Astrocyte of the cerebellum (primary cell): ENCODE results near the gene JOSD1.

ENCODE experiments used
- DNase-seq: peaks from one replicate; pipeline ENCODE4 v3.0.0-alpha.2; 2011; ENCODE audit warnings: low read depth
- H3K4me3 ChIP-seq: 2 replicates; pipeline ENCODE4 v1.5.1; 2011; ENCODE audit warnings: mild to moderate bottlenecking, low read depth, low read length, moderate library complexity
- in situ Hi-C: cut with HindIII; loops from 2 replicates; pipeline ENCODE4 v1.10.0; 2017; ENCODE audit warnings: low sequenced_read_pairs
- TF ChIP-seq, protein P1 (sequence below): IDR thresholded peaks from 2 replicates; pipeline ENCODE4 v1.5.1; 2012; ENCODE audit warnings: low read length, low read depth, moderate library complexity, mild to moderate bottlenecking; ENCODE audit errors: missing control alignments

Gene JOSD1

DNA sequence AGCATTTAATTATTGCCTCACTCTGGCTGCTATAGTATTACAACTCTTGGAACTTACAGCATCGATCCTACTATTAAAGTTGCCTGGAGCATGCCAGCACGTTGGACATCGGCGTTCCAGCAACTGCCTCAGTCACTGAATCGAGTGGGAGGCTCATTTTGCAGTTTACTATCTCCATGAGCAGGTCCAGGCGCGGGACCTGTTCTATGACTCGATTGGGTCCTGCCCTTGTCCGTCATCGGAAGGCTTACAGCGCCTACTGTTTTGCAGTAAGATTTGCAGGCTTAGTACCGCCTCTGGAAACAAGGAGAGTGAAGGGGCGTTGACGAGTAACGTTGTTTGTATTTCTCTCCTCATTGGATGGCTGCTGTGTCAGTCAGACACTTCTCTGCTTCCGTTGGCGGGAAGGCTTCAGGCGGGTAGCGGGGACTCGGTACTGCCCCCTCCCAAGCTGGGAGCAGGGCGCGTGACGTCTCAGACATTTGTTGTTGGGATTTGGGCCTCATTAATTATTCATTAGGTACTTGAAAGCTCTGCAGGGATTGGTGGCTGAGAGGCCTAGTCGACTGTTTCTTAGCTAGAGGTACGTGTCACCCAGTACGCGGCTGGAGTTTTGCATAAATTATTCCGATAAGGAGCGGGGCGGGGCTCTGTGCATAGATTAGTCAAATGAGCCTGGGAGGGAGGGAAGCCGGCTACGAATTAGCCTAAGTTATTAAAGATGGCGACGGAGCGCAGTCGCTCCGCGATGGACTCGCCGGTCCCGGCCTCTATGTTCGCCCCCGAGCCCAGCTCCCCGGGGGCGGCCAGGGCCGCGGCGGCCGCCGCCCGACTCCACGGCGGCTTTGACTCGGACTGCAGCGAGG, 4.7 kb upstream of the JOSD1 start, which contains the start of gene GTPBP1:
Gene GTPBP1, plus strand, starts transcription at position 710 of the 866 bp plus-strand sequence. Its CDS starts 12 bp downstream, at position 722.
- in situ Hi-C loops, result no loop called here
- H3K4me3 ChIP-seq, result peak within 1 kb of the TSS; percentile 93
- TF ChIP-seq, protein P1, sequence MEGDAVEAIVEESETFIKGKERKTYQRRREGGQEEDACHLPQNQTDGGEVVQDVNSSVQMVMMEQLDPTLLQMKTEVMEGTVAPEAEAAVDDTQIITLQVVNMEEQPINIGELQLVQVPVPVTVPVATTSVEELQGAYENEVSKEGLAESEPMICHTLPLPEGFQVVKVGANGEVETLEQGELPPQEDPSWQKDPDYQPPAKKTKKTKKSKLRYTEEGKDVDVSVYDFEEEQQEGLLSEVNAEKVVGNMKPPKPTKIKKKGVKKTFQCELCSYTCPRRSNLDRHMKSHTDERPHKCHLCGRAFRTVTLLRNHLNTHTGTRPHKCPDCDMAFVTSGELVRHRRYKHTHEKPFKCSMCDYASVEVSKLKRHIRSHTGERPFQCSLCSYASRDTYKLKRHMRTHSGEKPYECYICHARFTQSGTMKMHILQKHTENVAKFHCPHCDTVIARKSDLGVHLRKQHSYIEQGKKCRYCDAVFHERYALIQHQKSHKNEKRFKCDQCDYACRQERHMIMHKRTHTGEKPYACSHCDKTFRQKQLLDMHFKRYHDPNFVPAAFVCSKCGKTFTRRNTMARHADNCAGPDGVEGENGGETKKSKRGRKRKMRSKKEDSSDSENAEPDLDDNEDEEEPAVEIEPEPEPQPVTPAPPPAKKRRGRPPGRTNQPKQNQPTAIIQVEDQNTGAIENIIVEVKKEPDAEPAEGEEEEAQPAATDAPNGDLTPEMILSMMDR, result no peak
- peak; percentile 100 for DNase-seq

DNA sequence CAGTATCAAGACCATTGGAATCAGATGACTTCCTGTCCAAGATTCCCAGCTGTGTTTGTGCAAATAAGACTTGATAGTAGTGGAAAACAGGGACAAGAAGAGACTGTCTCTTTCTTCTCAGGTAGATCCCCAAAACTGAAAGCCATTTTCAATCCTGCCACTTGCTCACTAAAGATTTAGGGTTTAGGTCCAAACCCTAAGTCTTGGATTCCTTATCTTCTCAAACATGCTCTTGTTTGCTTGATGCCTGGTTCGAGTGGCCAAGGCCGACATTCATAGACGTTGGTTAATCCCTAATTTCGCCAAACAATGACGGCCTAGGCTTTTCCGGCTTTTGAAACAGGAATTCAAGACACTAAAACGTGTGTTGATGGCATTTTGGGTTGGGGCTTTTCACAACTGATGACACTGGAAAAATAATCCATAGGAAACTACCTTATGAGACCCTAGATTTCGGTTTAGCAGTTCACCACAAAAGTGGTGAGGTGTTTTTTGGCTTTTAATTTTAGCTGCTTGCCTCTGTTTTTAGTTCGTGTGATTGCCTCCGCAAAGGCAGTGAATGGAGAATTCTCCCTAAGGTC, 4.0 kb upstream of the JOSD1 start:
- peak overlapping the region; percentile 20 for H3K4me3 ChIP-seq
- TF ChIP-seq, protein P1, result no peak
- no peak for DNase-seq
- in situ Hi-C loops, result no loop called here

DNA sequence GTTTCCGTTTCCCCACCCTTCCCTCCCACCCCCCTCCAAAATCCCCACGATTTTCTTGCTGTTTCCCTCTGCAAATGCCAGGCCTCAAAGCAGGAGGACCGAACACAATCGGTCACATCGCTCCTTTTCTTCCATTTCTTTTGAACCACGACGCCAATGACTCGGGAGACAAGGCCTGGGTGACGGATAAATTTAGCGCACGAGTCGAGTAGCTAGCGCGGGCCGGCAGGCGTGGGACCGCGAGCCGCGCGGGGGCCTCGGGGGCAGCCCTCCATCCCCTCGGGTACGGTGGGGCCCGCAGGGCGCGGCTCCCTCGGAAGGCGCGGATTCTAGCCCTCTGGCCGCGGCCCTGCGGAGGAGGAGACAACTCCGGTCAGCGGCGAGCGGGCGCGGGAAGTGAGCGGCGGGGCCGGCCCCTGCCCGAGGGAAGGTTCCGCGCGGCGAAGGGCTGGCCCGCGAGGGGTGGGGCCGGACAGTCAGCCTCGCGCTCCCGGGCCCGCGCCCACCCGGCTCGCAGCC, 414 bp downstream of the JOSD1 start:
- TF ChIP-seq, protein P1, result no peak
- peak overlapping the region; percentile 85 for H3K4me3 ChIP-seq
- DNase-seq, result no peak
- in situ Hi-C loops, result no loop called here

DNA sequence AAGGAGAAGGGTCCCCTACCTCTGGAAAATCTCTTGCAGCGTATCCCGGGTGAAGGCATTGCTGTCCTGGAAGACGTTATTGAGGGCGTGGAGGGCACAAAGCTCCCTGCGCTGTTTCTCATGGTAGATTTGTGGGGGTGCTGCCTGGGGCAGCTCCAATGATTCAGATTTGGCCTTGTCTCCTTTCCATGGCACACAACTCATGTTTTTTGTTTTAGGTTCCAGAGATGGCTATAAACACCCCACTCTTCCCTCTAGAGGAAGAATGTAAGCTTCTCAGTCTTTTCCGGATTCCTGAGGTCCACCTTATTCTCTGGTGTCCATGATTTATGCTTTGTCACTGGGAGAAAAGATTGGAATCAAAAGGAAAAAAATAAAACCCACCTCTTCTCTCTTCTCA, 959 bp downstream of the JOSD1 start:
- H3K4me3 ChIP-seq, result peak overlapping the region; percentile 85
- no peak for DNase-seq
- in situ Hi-C loops, result no loop called here
- TF ChIP-seq, protein P1, result peak; percentile 6

DNA sequence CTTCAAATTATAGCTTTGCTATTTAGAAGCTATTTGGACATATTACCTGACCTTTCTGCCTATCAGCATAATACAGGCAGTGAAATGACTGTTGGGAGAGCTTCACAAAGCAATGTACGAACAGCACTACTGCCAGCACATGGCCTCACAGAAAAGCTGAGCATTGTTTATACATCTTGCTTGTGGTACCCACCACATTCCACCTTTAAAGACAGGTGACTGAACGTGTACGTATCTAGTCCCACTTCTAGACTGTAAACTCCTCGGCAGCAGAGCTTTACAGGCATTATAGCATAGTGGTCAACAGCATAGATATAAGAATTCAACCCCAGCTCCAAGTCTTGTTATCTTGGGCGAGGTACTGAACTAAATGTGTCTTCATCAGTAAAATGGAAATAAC, 1.6 kb downstream of the JOSD1 start:
- DNase-seq, result no peak
- H3K4me3 ChIP-seq, result peak overlapping the region; percentile 85
- TF ChIP-seq, protein P1, result no peak
- in situ Hi-C loops, result no loop called here

DNA sequence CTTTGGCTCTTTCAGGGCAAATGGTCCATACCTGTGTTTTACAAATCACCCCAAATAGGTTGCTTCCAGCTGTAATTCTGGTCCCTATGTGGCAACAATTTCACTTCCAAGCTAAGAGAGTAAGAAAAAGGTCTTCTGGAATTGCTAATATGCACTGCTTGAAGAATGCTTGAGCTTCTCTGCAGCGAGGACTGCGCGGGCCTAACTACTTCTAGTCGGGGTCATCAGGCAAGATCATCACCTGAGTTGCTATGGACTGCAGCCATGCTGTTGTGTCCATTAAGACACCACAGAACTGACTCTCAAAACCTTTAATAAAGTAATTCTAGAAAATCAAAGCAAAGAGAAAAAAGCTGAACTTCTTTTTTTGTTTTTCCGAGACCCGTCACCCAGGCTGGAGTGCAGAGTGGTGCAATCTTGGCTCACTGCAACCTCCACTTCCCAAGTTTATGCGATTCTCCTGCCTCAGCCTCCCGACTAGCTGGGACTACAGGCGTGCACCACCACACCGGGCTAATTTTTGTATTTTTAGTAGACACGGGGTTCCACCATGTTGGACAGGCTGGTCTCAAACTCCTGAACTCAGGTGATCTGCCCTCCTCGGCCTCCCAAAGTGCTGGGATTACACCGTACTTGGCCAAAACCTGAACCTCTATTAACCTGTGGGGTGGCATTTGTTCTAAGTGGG, 2.2 kb downstream of the JOSD1 start:
- TF ChIP-seq, protein P1, result no peak
- no peak for DNase-seq
- peak overlapping the region; percentile 85 for H3K4me3 ChIP-seq
- in situ Hi-C loops, result no loop called here
